ENCODE data around the gene COMT. TPM values are rescaled to one million over a fixed set of nuclear protein-coding genes. Genes with fewer than 3 reads are reported as not detected.

COMT gene
- total RNA-seq, 3 donors from 2014 or later (not counting 1 experiment from before 2014, with no cell fraction given): 37.5 to 56.2 (median 38.2) TPM

- Mint-ChIP-seq H3K4me1 (peaks cover 11 to 22% of the 10 kb centered on the region in 2 donors), H3K27ac (no peak overlapping the region), H3K36me3 (peaks cover 21% of the 10 kb centered on the region), H3K9me3 (peaks cover 3 to 12% of the 10 kb centered on the region in 2 donors), H3K4me3 (no peak overlapping the region), H3K27me3 (ENCODE audit: low read depth in 2 of 2) (no peaks in the 10 kb centered on the region)
- Histone ChIP-seq H3K27ac (ENCODE audit: low read length) (no peak overlapping the region), H3K9me3 (ENCODE audit: control insufficient read depth, insufficient read depth, low read length) (peaks cover 11% of the 10 kb centered on the region), H3K4me1 (ENCODE audit: control insufficient read depth, insufficient read depth, low read length) (peaks cover 11% of the 10 kb centered on the region), H3K36me3 (ENCODE audit: control insufficient read depth, insufficient read depth, low read length) (no peaks in the 10 kb centered on the region), H3K27me3 (ENCODE audit: control insufficient read depth, insufficient read depth, low read length) (no peaks in the 10 kb centered on the region), H3K4me3 (ENCODE audit: low read length) (no peak overlapping the region)
- no peak for DNase-seq
- ATAC-seq: no peak
- intact Hi-C loops (cut with micrococcal nuclease): no loop called here
- no peak for TF ChIP-seq CTCF (IDR thresholded peaks at IDR 0.05)
- WGBS (ENCODE audit: insufficient coverage): 97% methylated on average over 7 of the region's 7 CpGs
Observed at GRCh38 chr22:19936513-19936912, 5.1 kb upstream of the COMT start.

- H3K27ac Mint-ChIP-seq: no peak overlapping the region
- H3K27me3 ChIP-seq (ENCODE audit: control insufficient read depth, insufficient read depth, low read length): no peaks in the 10 kb centered on the region
- no peak overlapping the region for H3K4me3 ChIP-seq (ENCODE audit: low read length)
- peaks cover 21% of the 10 kb centered on the region for H3K36me3 Mint-ChIP-seq
- peaks cover 21% of the 10 kb centered on the region for H3K4me1 ChIP-seq (ENCODE audit: control insufficient read depth, insufficient read depth, low read length)
- DNase-seq (no peak), ATAC-seq (no peak)
- H3K4me1 Mint-ChIP-seq: peaks cover 20 to 33% of the 10 kb centered on the region in 2 donors
- H3K9me3 ChIP-seq (ENCODE audit: control insufficient read depth, insufficient read depth, low read length): peaks cover 11% of the 10 kb centered on the region
- no peak overlapping the region for H3K4me3 Mint-ChIP-seq
- no peak overlapping the region for H3K27ac ChIP-seq (ENCODE audit: low read length)
- intact Hi-C loops (cut with micrococcal nuclease): no loop called here
- WGBS (ENCODE audit: insufficient coverage): 99% methylated on average over 14 of the region's 16 CpGs
- H3K36me3 ChIP-seq (ENCODE audit: control insufficient read depth, insufficient read depth, low read length): no peaks in the 10 kb centered on the region
- no peak for TF ChIP-seq CTCF (IDR thresholded peaks at IDR 0.05)
- H3K27me3 Mint-ChIP-seq (ENCODE audit: low read depth in 2 of 2): no peaks in the 10 kb centered on the region
- peaks cover 3 to 12% of the 10 kb centered on the region in 2 donors for H3K9me3 Mint-ChIP-seq
Observed at GRCh38 chr22:19937616-19938473, 3.7 kb upstream of the COMT start.

GRCh38 chr22:19940536-19941364 lies 822 bp upstream of the COMT start:
- peaks cover 34% of the 10 kb centered on the region for H3K4me1 ChIP-seq (ENCODE audit: control insufficient read depth, insufficient read depth, low read length)
- ATAC-seq (peak in 1 of 3 donors; percentile 9), DNase-seq (no peak)
- H3K27me3 Mint-ChIP-seq (ENCODE audit: low read depth in 2 of 2): no peaks in the 10 kb centered on the region
- H3K4me3 ChIP-seq (ENCODE audit: low read length): peak overlapping the region; percentile 78
- intact Hi-C loops (cut with micrococcal nuclease): no loop called here
- peak overlapping the region; percentile 94 for H3K4me3 Mint-ChIP-seq
- H3K9me3 Mint-ChIP-seq: peaks cover 3 to 7% of the 10 kb centered on the region in 2 donors
- peak overlapping the region; percentile 72 for H3K27ac ChIP-seq (ENCODE audit: low read length)
- no peaks in the 10 kb centered on the region for H3K36me3 ChIP-seq (ENCODE audit: control insufficient read depth, insufficient read depth, low read length)
- H3K4me1 Mint-ChIP-seq: peaks cover 30 to 44% of the 10 kb centered on the region in 2 donors
- no peaks in the 10 kb centered on the region for H3K27me3 ChIP-seq (ENCODE audit: control insufficient read depth, insufficient read depth, low read length)
- H3K36me3 Mint-ChIP-seq: peaks cover 15% of the 10 kb centered on the region
- H3K9me3 ChIP-seq (ENCODE audit: control insufficient read depth, insufficient read depth, low read length): peaks cover 7% of the 10 kb centered on the region
- 73% methylated on average over 20 of the region's 21 CpGs for WGBS (ENCODE audit: insufficient coverage)
- TF ChIP-seq CTCF (IDR thresholded peaks at IDR 0.05): no peak
- H3K27ac Mint-ChIP-seq: peak overlapping the region; percentile 82 to 90
